Measurements from ENCODE around the gene STRIP2. TPM values are rescaled to one million over a fixed set of nuclear protein-coding genes. Genes with fewer than 3 reads are reported as not detected.

The STRIP2 gene
- total and polyA plus RNA-seq, 2 of the 13 experiments (the other 11 are each of a cell fraction or from before 2014, with no cell fraction given), result 3.9 to 8.2 TPM

DNA sequence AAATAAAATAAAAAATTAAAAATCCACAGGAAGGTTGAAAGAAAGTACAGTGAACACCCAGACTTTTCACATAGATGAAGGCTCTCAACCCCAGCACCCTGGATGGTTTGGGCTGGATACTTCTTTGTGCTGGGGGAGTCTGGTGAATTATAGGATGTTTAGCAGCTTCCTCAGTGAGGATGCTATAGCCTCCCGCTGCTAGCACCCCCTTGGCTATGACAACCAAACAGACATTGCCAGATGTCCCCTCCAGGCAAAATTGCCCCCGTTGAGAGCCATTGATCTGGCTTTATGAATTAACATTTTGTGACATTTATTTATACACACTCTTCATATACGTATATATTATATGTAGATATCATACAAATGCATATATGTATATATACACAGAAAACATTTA is 89.7 kb downstream of the STRIP2 start:
- DNase-seq (ENCODE audit: low spot score), result no peak
- H3K27ac ChIP-seq (ENCODE audit: extremely low read length, insufficient read depth, low read length), result no peak overlapping the region
- H4K20me1 ChIP-seq (ENCODE audit: insufficient read depth, low read length), result no peaks in the 10 kb centered on the region
- H3K4me1 ChIP-seq (ENCODE audit: insufficient read depth, low read length), result no peaks in the 10 kb centered on the region
- no peak overlapping the region for H2AFZ ChIP-seq (ENCODE audit: low read length)
- no peak overlapping the region for H3K4me3 ChIP-seq (replicated peaks in 1 of 3; ENCODE audit: insufficient read depth in 1 of 3, low read depth in 2 of 3, low read length in 3 of 3)
- no peaks in the 10 kb centered on the region for H3K9me3 ChIP-seq (ENCODE audit: low read length)
- no TSS peak for BruUV-seq (replicated peaks)
- H3K36me3 ChIP-seq (replicated peaks in 1 of 2; ENCODE audit: control insufficient read depth in 1 of 2, insufficient read depth in 2 of 2, low read length in 2 of 2), result no peaks in the 10 kb centered on the region
- no peak overlapping the region for H3K4me2 ChIP-seq (ENCODE audit: low read depth, low read length)
- H3K9ac ChIP-seq (ENCODE audit: insufficient read depth, low read depth, low read length), result no peak overlapping the region
- in situ Hi-C loops (cut with HindIII; ENCODE audit: extremely low pct_ligation_motif_present, low pct_unique_long_range_greater_than_20kb) (no loop called here), intact Hi-C loops (cut with micrococcal nuclease; ENCODE audit: unreplicated experiment) (no loop called here)
- H3K79me2 ChIP-seq (ENCODE audit: insufficient read depth, low read length), result no peaks in the 10 kb centered on the region
- ChIA-PET POLR2A (no interaction called here), CTCF (ENCODE audit: low intra/inter-chr PET ratio, low total read pairs) (no interaction called here)
- 40% methylated on average over 3 of the region's 3 CpGs for WGBS (ENCODE audit: low lambda C conversion rate)
- peaks cover 0 to 19% of the 10 kb centered on the region in 2 experiments; a peak in 1 of 5 replicates for H3K27me3 ChIP-seq (ENCODE audit: control insufficient read depth in 1 of 2, insufficient read depth in 2 of 2, low read length in 2 of 2)
- FAIRE-seq, result no peak
- TF ChIP-seq, protein P1, sequence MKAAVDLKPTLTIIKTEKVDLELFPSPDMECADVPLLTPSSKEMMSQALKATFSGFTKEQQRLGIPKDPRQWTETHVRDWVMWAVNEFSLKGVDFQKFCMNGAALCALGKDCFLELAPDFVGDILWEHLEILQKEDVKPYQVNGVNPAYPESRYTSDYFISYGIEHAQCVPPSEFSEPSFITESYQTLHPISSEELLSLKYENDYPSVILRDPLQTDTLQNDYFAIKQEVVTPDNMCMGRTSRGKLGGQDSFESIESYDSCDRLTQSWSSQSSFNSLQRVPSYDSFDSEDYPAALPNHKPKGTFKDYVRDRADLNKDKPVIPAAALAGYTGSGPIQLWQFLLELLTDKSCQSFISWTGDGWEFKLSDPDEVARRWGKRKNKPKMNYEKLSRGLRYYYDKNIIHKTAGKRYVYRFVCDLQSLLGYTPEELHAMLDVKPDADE (CRISPR knock-in tag; IDR thresholded peaks at IDR 0.05), result no peak
- TF ChIP-seq FOXK2 (IDR thresholded peaks at IDR 0.05) (no peak), ZNF781 (CRISPR knock-in tag; IDR thresholded peaks at IDR 0.05; ENCODE audit: borderline replicate concordance, not compliant biosample characterization) (no peak), ZNF616 (CRISPR knock-in tag; IDR thresholded peaks at IDR 0.05; ENCODE audit: low read depth) (no peak), ZFX (CRISPR knock-in tag; IDR thresholded peaks at IDR 0.05; ENCODE audit: low read depth) (no peak)
- TF ChIP-seq, protein P2, sequence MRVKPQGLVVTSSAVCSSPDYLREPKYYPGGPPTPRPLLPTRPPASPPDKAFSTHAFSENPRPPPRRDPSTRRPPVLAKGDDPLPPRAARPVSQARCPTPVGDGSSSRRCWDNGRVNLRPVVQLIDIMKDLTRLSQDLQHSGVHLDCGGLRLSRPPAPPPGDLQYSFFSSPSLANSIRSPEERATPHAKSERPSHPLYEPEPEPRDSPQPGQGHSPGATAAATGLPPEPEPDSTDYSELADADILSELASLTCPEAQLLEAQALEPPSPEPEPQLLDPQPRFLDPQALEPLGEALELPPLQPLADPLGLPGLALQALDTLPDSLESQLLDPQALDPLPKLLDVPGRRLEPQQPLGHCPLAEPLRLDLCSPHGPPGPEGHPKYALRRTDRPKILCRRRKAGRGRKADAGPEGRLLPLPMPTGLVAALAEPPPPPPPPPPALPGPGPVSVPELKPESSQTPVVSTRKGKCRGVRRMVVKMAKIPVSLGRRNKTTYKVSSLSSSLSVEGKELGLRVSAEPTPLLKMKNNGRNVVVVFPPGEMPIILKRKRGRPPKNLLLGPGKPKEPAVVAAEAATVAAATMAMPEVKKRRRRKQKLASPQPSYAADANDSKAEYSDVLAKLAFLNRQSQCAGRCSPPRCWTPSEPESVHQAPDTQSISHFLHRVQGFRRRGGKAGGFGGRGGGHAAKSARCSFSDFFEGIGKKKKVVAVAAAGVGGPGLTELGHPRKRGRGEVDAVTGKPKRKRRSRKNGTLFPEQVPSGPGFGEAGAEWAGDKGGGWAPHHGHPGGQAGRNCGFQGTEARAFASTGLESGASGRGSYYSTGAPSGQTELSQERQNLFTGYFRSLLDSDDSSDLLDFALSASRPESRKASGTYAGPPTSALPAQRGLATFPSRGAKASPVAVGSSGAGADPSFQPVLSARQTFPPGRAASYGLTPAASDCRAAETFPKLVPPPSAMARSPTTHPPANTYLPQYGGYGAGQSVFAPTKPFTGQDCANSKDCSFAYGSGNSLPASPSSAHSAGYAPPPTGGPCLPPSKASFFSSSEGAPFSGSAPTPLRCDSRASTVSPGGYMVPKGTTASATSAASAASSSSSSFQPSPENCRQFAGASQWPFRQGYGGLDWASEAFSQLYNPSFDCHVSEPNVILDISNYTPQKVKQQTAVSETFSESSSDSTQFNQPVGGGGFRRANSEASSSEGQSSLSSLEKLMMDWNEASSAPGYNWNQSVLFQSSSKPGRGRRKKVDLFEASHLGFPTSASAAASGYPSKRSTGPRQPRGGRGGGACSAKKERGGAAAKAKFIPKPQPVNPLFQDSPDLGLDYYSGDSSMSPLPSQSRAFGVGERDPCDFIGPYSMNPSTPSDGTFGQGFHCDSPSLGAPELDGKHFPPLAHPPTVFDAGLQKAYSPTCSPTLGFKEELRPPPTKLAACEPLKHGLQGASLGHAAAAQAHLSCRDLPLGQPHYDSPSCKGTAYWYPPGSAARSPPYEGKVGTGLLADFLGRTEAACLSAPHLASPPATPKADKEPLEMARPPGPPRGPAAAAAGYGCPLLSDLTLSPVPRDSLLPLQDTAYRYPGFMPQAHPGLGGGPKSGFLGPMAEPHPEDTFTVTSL (CRISPR knock-in tag; IDR thresholded peaks at IDR 0.05; ENCODE audit: borderline replicate concordance), result no peak
- TF ChIP-seq, protein P3, sequence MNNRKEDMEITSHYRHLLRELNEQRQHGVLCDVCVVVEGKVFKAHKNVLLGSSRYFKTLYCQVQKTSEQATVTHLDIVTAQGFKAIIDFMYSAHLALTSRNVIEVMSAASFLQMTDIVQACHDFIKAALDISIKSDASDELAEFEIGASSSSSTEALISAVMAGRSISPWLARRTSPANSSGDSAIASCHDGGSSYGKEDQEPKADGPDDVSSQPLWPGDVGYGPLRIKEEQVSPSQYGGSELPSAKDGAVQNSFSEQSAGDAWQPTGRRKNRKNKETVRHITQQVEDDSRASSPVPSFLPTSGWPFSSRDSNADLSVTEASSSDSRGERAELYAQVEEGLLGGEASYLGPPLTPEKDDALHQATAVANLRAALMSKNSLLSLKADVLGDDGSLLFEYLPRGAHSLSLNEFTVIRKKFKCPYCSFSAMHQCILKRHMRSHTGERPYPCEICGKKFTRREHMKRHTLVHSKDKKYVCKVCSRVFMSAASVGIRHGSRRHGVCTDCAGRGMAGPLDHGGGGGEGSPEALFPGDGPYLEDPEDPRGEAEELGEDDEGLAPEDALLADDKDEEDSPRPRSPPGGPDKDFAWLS (CRISPR knock-in tag; IDR thresholded peaks at IDR 0.05; ENCODE audit: borderline replicate concordance), result no peak
- ATAC-seq, result no peak
